Breast epithelium (tissue), 3 donors: ENCODE data around the gene VSIG10L2.

Experiments used
- CTCF ChIP-seq, 3 donors: fragments of 450-650 bp; IDR thresholded peaks; one replicate each; pipeline ENCODE4 v1.5.1; 2016 to 2017; ENCODE audit warnings: antibody characterized with exemption in 3 of 3, mild to moderate bottlenecking in 3 of 3, moderate library complexity in 3 of 3
- POLR2A ChIP-seq: fragments of 450-650 bp; IDR thresholded peaks from one replicate; pipeline ENCODE4 v1.6.1; 2016; ENCODE audit warnings: antibody characterized with exemption, mild to moderate bottlenecking, moderate library complexity

GRCh38 chr11:125902927-125903710, 42.7 kb upstream of the VSIG10L2 start, which contains the start of gene PUS3:
- no peak for TF ChIP-seq POLR2A
- no peak for TF ChIP-seq CTCF (IDR thresholded peaks at IDR 0.05)
